ENCODE data around the gene SIRPA. TPM values are rescaled to one million over a fixed set of nuclear protein-coding genes. Genes with fewer than 3 reads are reported as not detected.

Gene SIRPA
- total and polyA plus RNA-seq, 2 of the 8 experiments (the other 6 are each of a cell fraction or from before 2014, with no cell fraction given), result 3.9 to 4.3 TPM

- no peak for TF ChIP-seq USF2 (IDR thresholded peaks at IDR 0.05; ENCODE audit: low read length)
- TF ChIP-seq E2F6 (IDR thresholded peaks at IDR 0.05), result no peak
- TF ChIP-seq CBX5 (IDR thresholded peaks at IDR 0.05; ENCODE audit: low read depth, low read length), result no peak
- no peak for TF ChIP-seq SIRT6 (IDR thresholded peaks at IDR 0.05; ENCODE audit: low read length)
- no peak for TF ChIP-seq JUND (IDR thresholded peaks at IDR 0.05; ENCODE audit: low read length)
- TF ChIP-seq NRF1 (IDR thresholded peaks at IDR 0.05; ENCODE audit: low read depth, low read length), result no peak
- no peak for TF ChIP-seq SP4 (IDR thresholded peaks at IDR 0.05; ENCODE audit: low read length)
- no peak for TF ChIP-seq ASH2L (IDR thresholded peaks at IDR 0.05; ENCODE audit: low read length)
- TF ChIP-seq KDM1A (IDR thresholded peaks at IDR 0.05; ENCODE audit: borderline replicate concordance, low read length), result no peak
Measured at GRCh38 chr20:1971893-1972586, 76.8 kb downstream of the SIRPA start (continued).
